ENCODE measurements around the gene KCNMB2. TPM values are rescaled to one million over a fixed set of nuclear protein-coding genes. Genes with fewer than 3 reads are reported as not detected.

Gene KCNMB2
- polyA plus RNA-seq, 1 donor: 6.0 TPM

DNA sequence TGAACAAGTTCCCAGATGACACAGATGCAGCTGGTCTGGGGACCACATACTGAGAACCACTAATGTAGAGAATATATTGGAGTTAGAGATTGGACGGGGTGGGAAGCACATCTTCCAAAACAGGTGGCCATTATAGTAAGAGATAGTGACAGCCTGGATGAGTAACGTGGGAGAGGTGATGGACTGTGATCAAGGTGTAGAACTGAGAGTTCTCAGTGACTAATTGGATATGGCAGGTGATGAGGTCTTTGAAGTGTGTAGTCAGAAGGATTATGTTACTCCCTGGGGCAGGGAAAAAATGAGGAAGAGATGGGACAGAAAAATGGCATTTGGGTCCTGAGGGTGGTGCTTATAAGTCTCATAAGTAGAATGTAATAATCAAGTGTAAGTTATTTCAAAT is 66.6 kb downstream of the KCNMB2 start:
- H3K27ac ChIP-seq (ENCODE audit: low read length): no peak overlapping the region
- H3K4me1 ChIP-seq (ENCODE audit: control insufficient read depth, insufficient read depth, low read length): no peaks in the 10 kb centered on the region
- H3K27me3 ChIP-seq (ENCODE audit: control insufficient read depth, insufficient read depth, low read length): no peaks in the 10 kb centered on the region
- H3K9me3 ChIP-seq (ENCODE audit: control insufficient read depth, low read depth, low read length): no peaks in the 10 kb centered on the region
- no peak for DNase-seq
- no peaks in the 10 kb centered on the region for H3K36me3 ChIP-seq (ENCODE audit: control insufficient read depth, insufficient read depth, low read length)
- H3K4me3 ChIP-seq (ENCODE audit: low read length): no peak overlapping the region
- WGBS (ENCODE audit: insufficient coverage, low lambda C conversion rate): 100% methylated on average over 1 of the region's 2 CpGs

DNA sequence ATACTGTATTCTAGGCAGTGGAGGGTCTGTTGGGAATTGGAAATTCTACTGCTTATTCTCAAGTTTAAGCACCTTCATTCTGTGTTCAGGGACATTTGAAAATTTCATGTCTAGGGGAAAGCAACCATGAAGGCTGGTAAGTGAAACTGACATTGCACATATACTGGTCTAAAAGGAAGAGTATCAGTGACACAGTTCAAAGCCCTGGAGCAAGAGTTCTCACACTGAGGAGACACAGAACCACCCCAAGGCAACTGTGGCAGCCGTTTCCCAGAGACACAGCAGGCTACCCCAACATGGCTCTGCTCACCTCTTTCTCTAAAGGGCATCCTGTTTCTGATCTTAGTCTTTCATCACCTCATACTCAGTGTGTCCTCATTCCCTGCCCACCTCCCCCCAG is 67.5 kb downstream of the KCNMB2 start:
- WGBS (ENCODE audit: insufficient coverage, low lambda C conversion rate): no CpG with 5 or more reads among the region's 1 CpG
- Histone ChIP-seq H3K4me3 (ENCODE audit: low read length) (no peak overlapping the region), H3K9me3 (ENCODE audit: control insufficient read depth, low read depth, low read length) (no peaks in the 10 kb centered on the region), H3K27ac (ENCODE audit: low read length) (no peak overlapping the region), H3K36me3 (ENCODE audit: control insufficient read depth, insufficient read depth, low read length) (no peaks in the 10 kb centered on the region), H3K4me1 (ENCODE audit: control insufficient read depth, insufficient read depth, low read length) (no peaks in the 10 kb centered on the region), H3K27me3 (ENCODE audit: control insufficient read depth, insufficient read depth, low read length) (no peaks in the 10 kb centered on the region)
- DNase-seq: no peak

DNA sequence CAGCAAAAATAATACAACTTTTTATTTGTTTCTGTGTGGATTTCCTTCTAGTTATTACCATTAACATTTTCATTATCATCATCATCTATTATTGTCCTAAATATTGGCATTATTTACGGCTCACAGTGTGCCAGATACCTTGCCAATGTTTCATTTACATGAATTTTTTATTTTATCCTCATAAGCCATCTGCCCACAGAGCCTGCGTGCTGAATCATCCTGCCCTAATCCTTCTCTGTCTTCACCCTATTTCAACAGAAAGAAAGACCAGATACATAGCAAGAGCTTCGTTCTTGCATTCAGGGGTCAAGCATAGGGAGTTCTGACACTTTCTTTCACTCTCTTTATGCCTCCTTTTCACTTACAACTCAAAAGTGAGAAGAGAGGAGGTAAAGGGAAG is 82.0 kb downstream of the KCNMB2 start:
- H3K27ac ChIP-seq (ENCODE audit: low read length): no peak overlapping the region
- no peaks in the 10 kb centered on the region for H3K36me3 ChIP-seq (ENCODE audit: control insufficient read depth, insufficient read depth, low read length)
- no peak overlapping the region for H3K4me3 ChIP-seq (ENCODE audit: low read length)
- DNase-seq: no peak
- no peaks in the 10 kb centered on the region for H3K4me1 ChIP-seq (ENCODE audit: control insufficient read depth, insufficient read depth, low read length)
- 60% methylated on average over 1 of the region's 3 CpGs for WGBS (ENCODE audit: insufficient coverage, low lambda C conversion rate)
- no peaks in the 10 kb centered on the region for H3K9me3 ChIP-seq (ENCODE audit: control insufficient read depth, low read depth, low read length)
- no peaks in the 10 kb centered on the region for H3K27me3 ChIP-seq (ENCODE audit: control insufficient read depth, insufficient read depth, low read length)

GRCh38 chr3:178618896-178619295 is 82.7 kb downstream of the KCNMB2 start:
- Histone ChIP-seq H3K27ac (ENCODE audit: low read length) (no peak overlapping the region), H3K4me3 (ENCODE audit: low read length) (no peak overlapping the region), H3K4me1 (ENCODE audit: control insufficient read depth, insufficient read depth, low read length) (no peaks in the 10 kb centered on the region), H3K27me3 (ENCODE audit: control insufficient read depth, insufficient read depth, low read length) (no peaks in the 10 kb centered on the region), H3K9me3 (ENCODE audit: control insufficient read depth, low read depth, low read length) (no peaks in the 10 kb centered on the region), H3K36me3 (ENCODE audit: control insufficient read depth, insufficient read depth, low read length) (no peaks in the 10 kb centered on the region)
- DNase-seq: no peak
- WGBS (ENCODE audit: insufficient coverage, low lambda C conversion rate): 100% methylated on average over 1 of the region's 2 CpGs

- H3K4me3 ChIP-seq (ENCODE audit: low read length): no peak overlapping the region
- H3K4me1 ChIP-seq (ENCODE audit: control insufficient read depth, insufficient read depth, low read length): no peaks in the 10 kb centered on the region
- no peaks in the 10 kb centered on the region for H3K9me3 ChIP-seq (ENCODE audit: control insufficient read depth, low read depth, low read length)
- no peak overlapping the region for H3K27ac ChIP-seq (ENCODE audit: low read length)
- no peaks in the 10 kb centered on the region for H3K36me3 ChIP-seq (ENCODE audit: control insufficient read depth, insufficient read depth, low read length)
- WGBS (ENCODE audit: insufficient coverage, low lambda C conversion rate): no CpG with 5 or more reads among the region's 3 CpGs
- DNase-seq: no peak
- H3K27me3 ChIP-seq (ENCODE audit: control insufficient read depth, insufficient read depth, low read length): no peaks in the 10 kb centered on the region
These were observed 87.5 kb downstream of the KCNMB2 start for GRCh38 chr3:178623666-178624255.

DNA sequence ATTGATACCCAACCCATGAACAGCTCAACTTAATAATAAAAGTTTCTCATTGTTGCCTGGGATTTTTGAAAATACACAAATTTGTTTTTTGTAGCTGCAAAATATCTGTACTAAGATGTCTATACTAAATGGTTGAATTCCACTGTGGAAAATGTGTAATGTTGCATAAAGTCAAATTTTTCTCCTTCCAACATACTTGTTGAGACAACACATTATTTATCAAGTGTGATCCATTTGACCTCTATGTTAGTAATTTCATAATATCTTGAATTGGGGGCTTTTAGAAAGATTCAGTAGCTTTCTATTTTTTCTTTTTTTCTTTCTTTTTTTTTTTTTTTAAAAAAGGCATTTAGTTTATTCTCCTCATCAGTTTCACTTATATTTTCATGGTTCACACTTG is 88.0 kb downstream of the KCNMB2 start:
- H3K4me1 ChIP-seq (ENCODE audit: control insufficient read depth, insufficient read depth, low read length): no peaks in the 10 kb centered on the region
- DNase-seq: no peak
- no peaks in the 10 kb centered on the region for H3K27me3 ChIP-seq (ENCODE audit: control insufficient read depth, insufficient read depth, low read length)
- no peaks in the 10 kb centered on the region for H3K9me3 ChIP-seq (ENCODE audit: control insufficient read depth, low read depth, low read length)
- no peaks in the 10 kb centered on the region for H3K36me3 ChIP-seq (ENCODE audit: control insufficient read depth, insufficient read depth, low read length)
- no peak overlapping the region for H3K27ac ChIP-seq (ENCODE audit: low read length)
- H3K4me3 ChIP-seq (ENCODE audit: low read length): no peak overlapping the region

DNA sequence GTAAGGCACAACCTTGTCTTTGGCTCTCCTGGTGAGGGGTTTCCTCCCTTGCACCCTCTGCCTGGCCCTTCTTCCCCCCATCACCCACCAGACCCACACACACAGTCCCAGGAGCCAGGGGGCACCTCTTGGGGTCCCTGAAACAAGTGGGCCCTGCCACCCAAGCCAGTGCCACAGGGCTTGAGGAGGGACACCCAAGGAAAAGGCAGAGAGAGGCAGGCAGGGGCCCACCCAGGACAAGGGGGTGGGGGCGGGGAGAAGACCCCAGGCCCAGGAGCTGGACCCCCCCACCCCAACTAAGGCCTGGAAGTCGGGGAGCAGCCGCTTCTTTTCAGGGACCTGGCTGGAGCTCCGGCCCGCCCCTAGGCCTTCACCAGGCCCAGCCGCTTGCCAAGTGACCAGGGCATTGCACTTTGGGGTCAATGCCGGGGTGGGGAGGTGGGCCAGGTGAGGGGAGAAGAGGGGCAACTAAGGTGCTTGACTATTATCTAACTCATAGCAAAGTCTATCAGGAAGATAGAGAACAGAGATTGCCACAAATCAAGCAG is 88.9 kb downstream of the KCNMB2 start:
- no peak for DNase-seq
- H3K4me1 ChIP-seq (ENCODE audit: control insufficient read depth, insufficient read depth, low read length): no peaks in the 10 kb centered on the region
- H3K36me3 ChIP-seq (ENCODE audit: control insufficient read depth, insufficient read depth, low read length): no peaks in the 10 kb centered on the region
- H3K4me3 ChIP-seq (ENCODE audit: low read length): no peak overlapping the region
- H3K9me3 ChIP-seq (ENCODE audit: control insufficient read depth, low read depth, low read length): no peaks in the 10 kb centered on the region
- no peak overlapping the region for H3K27ac ChIP-seq (ENCODE audit: low read length)
- WGBS (ENCODE audit: insufficient coverage, low lambda C conversion rate): no CpG with 5 or more reads among the region's 7 CpGs
- no peaks in the 10 kb centered on the region for H3K27me3 ChIP-seq (ENCODE audit: control insufficient read depth, insufficient read depth, low read length)

GRCh38 chr3:178628037-178628436 is 91.8 kb downstream of the KCNMB2 start:
- no peaks in the 10 kb centered on the region for H3K9me3 ChIP-seq (ENCODE audit: control insufficient read depth, low read depth, low read length)
- H3K27ac ChIP-seq (ENCODE audit: low read length): no peak overlapping the region
- H3K4me3 ChIP-seq (ENCODE audit: low read length): no peak overlapping the region
- no peaks in the 10 kb centered on the region for H3K36me3 ChIP-seq (ENCODE audit: control insufficient read depth, insufficient read depth, low read length)
- no peaks in the 10 kb centered on the region for H3K27me3 ChIP-seq (ENCODE audit: control insufficient read depth, insufficient read depth, low read length)
- H3K4me1 ChIP-seq (ENCODE audit: control insufficient read depth, insufficient read depth, low read length): no peaks in the 10 kb centered on the region
- DNase-seq: no peak

- Histone ChIP-seq H3K27me3 (ENCODE audit: control insufficient read depth, insufficient read depth, low read length) (no peaks in the 10 kb centered on the region), H3K36me3 (ENCODE audit: control insufficient read depth, insufficient read depth, low read length) (no peaks in the 10 kb centered on the region), H3K9me3 (ENCODE audit: control insufficient read depth, low read depth, low read length) (no peaks in the 10 kb centered on the region), H3K4me3 (ENCODE audit: low read length) (no peak overlapping the region), H3K4me1 (ENCODE audit: control insufficient read depth, insufficient read depth, low read length) (no peaks in the 10 kb centered on the region), H3K27ac (ENCODE audit: low read length) (no peak overlapping the region)
- 100% methylated on average over 2 of the region's 2 CpGs for WGBS (ENCODE audit: insufficient coverage, low lambda C conversion rate)
- DNase-seq: no peak
These were observed 93.4 kb downstream of the KCNMB2 start for GRCh38 chr3:178629430-178630178.

DNA sequence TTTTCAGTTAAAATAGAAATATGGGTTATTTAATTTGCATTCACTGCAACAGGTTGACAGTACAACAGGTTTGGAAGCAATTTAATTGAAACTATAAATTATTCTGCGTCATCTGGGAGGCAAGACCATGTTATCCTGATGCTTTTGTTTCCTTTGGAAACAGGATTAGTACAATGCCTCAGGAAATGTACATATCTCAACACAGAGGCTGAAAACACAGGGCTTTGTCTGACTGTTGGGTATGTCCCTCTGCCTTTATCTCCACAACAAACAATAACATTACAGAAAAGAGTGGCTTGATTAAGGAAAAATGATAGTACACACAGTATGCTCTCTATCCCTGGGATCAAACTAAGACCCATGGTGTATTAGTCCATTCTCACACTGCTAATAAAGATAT is 95.7 kb downstream of the KCNMB2 start:
- H3K36me3 ChIP-seq (ENCODE audit: control insufficient read depth, insufficient read depth, low read length): no peaks in the 10 kb centered on the region
- DNase-seq: no peak
- H3K4me1 ChIP-seq (ENCODE audit: control insufficient read depth, insufficient read depth, low read length): no peaks in the 10 kb centered on the region
- H3K9me3 ChIP-seq (ENCODE audit: control insufficient read depth, low read depth, low read length): no peaks in the 10 kb centered on the region
- H3K27ac ChIP-seq (ENCODE audit: low read length): no peak overlapping the region
- H3K4me3 ChIP-seq (ENCODE audit: low read length): no peak overlapping the region
- H3K27me3 ChIP-seq (ENCODE audit: control insufficient read depth, insufficient read depth, low read length): no peaks in the 10 kb centered on the region
- WGBS (ENCODE audit: insufficient coverage, low lambda C conversion rate): 100% methylated on average over 1 of the region's 1 CpG

DNA sequence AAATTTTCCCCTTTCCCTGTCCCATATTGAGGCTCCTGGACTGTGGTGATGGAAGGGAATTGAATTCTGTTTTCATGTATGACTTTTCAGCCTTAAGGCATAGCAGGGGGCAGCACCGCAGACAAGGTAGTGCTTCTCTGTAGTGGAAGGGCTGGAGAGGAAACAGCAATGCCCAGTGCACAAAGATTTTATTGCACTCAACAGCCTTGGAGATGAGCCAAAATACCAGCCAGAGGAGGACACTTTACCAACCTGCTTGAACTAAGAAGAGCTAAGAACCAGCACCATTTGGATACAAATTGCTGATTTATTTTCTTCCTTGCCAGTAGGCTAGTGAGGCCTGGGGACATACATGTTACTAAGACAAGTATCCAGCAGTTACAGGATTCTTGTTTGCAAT is 98.7 kb downstream of the KCNMB2 start:
- Histone ChIP-seq H3K4me3 (ENCODE audit: low read length) (no peak overlapping the region), H3K27ac (ENCODE audit: low read length) (no peak overlapping the region), H3K9me3 (ENCODE audit: control insufficient read depth, low read depth, low read length) (no peaks in the 10 kb centered on the region), H3K36me3 (ENCODE audit: control insufficient read depth, insufficient read depth, low read length) (no peaks in the 10 kb centered on the region), H3K27me3 (ENCODE audit: control insufficient read depth, insufficient read depth, low read length) (no peaks in the 10 kb centered on the region), H3K4me1 (ENCODE audit: control insufficient read depth, insufficient read depth, low read length) (no peaks in the 10 kb centered on the region)
- WGBS (ENCODE audit: insufficient coverage, low lambda C conversion rate): no CpG with 5 or more reads among the region's 1 CpG
- DNase-seq: no peak
